ENCODE measurements around the gene ESPN.
"Not testable (repeated sequence)": the region's sequence is repeated elsewhere in the genome, so short reads cannot be mapped to it uniquely, and the experiment has no call there.

The ESPN gene

GRCh38 chr1:6423321-6423999, 1.1 kb upstream of the ESPN start:
- DNase-seq (ENCODE audit: insufficient read length) = peak; percentile 82
- TF ChIP-seq POLR2AphosphoS5 (IDR thresholded peaks at IDR 0.05; ENCODE audit: low read depth, low read length) (no peak), POLR2A (IDR thresholded peaks at IDR 0.05; ENCODE audit: low read depth, low read length) (no peak), TAF1 (IDR thresholded peaks at IDR 0.05; ENCODE audit: borderline replicate concordance, low read depth, low read length) (no peak)
- peak; percentile 56 for FAIRE-seq

GRCh38 chr1:6424000-6424565, 493 bp upstream of the ESPN start:
- no peak for FAIRE-seq
- no peak for DNase-seq (ENCODE audit: insufficient read length)
- TF ChIP-seq TAF1 (IDR thresholded peaks at IDR 0.05; ENCODE audit: borderline replicate concordance, low read depth, low read length) (no peak), POLR2A (IDR thresholded peaks at IDR 0.05; ENCODE audit: low read depth, low read length) (no peak)

DNA sequence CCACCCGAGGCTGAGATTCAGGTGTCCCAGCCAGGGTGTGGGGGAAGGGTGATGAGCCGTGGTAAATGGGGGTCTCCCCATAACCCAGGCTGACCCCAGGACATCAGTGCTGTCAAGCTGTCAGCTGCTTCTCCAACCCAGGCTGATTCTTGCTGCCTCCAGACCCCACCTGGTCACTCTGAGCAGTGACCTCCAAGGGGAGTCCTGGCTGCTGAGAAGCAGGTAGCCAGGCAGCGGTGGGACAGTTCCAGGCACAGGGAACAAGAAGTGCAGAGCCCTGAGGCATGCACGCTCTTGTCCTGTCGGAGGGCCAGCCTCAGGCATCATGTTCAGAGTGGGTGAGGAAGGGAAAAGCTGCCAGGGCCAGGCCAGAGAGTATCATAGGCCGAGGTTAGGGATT, 1.1 kb downstream of the ESPN start:
- no peak for TF ChIP-seq POLR2AphosphoS5 (IDR thresholded peaks at IDR 0.05; ENCODE audit: low read depth, low read length)
- FAIRE-seq = no peak
- DNase-seq (ENCODE audit: insufficient read length) = no peak

GRCh38 chr1:6426277-6426971, 1.8 kb downstream of the ESPN start:
- TF ChIP-seq POLR2AphosphoS5 (IDR thresholded peaks at IDR 0.05; ENCODE audit: low read depth, low read length) = no peak
- TF ChIP-seq POLR2A (IDR thresholded peaks at IDR 0.05; ENCODE audit: low read depth, low read length) = no peak
- TF ChIP-seq TAF1 (IDR thresholded peaks at IDR 0.05; ENCODE audit: borderline replicate concordance, low read depth, low read length) = no peak
- DNase-seq (ENCODE audit: insufficient read length) (no peak), FAIRE-seq (no peak)

GRCh38 chr1:6426972-6427350, 2.4 kb downstream of the ESPN start:
- no peak for FAIRE-seq
- TF ChIP-seq TAF1 (IDR thresholded peaks at IDR 0.05; ENCODE audit: borderline replicate concordance, low read depth, low read length) (no peak), POLR2A (IDR thresholded peaks at IDR 0.05; ENCODE audit: low read depth, low read length) (no peak), POLR2AphosphoS5 (IDR thresholded peaks at IDR 0.05; ENCODE audit: low read depth, low read length) (no peak)
- no peak for DNase-seq (ENCODE audit: insufficient read length)

- TF ChIP-seq POLR2A (IDR thresholded peaks at IDR 0.05; ENCODE audit: low read depth, low read length) (no peak), POLR2AphosphoS5 (IDR thresholded peaks at IDR 0.05; ENCODE audit: low read depth, low read length) (no peak), TAF1 (IDR thresholded peaks at IDR 0.05; ENCODE audit: borderline replicate concordance, low read depth, low read length) (no peak)
- DNase-seq (ENCODE audit: insufficient read length) (no peak), FAIRE-seq (peak; percentile 77)
These were observed 3.1 kb downstream of the ESPN start for GRCh38 chr1:6427441-6428390.

DNA sequence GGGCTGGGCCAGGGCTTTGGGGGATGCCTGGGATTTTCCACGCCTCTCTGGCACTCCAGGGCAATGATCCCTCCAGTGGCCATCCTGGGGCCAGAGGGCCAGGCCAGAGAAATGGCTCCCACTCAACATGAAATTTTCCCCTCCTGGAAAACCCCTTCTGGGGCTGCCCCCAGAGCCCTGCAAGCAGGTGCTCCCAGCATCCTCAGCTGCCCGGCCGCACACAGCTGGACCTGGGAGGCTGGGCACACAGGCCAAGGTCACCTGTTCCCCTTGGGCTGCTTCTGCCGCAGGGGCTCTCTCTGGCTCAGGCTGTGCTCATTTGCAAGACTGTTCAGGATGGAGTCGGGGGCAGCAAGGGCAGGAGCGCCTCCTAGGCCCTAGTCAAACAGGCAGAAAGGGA, 3.9 kb downstream of the ESPN start:
- not testable (repeated sequence) for DNase-seq (ENCODE audit: insufficient read length)
- peak; percentile 94 for FAIRE-seq

DNA sequence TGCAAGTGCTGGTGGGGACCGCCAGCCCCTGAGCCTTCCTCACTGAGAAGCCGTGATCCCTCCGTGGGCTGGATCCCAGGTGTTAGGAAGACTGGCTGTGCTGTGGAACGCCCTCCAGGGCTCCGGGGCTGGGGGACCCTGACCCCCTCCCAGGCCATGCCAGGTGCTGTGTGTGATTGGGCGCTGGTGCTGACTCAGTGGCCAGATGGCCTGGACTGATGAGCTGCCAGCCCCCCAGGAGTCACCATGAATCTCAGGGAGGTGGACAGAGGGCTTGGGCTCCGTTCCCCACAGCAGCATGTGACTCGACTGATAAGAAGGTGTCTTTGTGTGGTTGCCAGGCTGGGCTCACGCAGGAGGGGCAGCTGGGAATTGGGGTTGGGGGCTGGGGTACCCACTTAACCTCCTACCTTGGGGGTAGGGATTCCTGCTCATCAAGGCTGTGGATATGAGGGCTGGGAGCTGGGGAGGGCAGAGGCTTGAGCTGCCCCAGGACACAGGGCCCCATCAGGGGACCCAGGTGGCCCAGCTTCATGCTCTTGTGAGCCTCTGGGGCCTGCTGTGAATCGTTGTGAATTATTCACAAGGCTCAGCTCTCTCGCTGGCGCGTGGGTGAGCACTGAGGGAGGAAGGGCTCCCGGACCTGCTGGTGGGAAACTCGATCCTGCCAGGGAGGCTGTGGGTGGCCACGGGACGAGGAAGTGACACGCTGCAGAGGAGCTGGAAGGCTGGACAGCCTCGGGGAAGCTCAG, 5.3 kb downstream of the ESPN start:
- FAIRE-seq = peak; percentile 83
- DNase-seq (ENCODE audit: insufficient read length) = not testable (repeated sequence)

DNA sequence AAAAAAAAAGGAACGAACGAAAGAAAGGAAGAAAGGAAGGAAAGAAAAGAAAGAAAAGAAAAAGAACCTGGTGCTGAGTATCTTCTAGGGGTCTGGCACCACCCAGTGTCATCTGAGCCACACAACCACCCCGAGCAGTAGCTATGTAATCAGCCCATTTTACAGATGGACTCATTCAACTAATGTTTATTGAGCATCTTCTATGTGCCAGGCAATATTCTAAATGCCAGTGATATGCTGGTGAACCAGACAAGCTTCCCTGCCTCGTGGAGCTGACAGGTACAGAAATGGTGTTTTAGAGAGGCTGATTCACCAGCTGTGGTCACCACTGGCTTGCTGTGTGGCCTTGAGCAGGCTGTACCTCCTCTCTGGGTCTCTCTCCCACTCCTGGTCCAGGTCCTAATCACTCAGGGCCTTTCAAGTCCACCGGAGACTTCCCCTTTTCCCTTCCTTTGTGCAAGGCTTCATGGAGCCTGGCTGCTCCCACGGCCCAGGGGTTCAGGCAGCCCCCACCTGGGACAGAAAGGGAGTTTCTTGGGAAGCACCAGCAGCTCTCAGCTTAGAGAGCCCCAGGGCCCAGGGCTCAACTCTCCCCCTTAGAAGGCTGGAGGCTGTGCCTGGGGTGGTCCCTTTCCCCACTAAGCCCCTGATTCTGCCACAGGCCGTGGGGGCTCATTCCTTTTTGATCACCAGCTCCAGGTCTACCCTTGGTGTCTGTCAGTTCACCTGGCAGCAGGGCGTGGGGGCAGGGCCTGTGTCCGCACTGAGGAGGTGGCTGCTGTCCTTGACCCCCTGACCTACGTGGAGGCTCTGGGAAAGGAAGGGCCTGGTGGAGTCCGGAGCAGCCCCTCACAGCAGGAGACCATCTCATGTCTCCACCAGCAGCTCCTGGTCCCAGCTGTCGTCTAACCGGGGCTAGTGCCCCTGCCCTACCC, 7.3 kb downstream of the ESPN start:
- not testable (repeated sequence) for DNase-seq (ENCODE audit: insufficient read length)
- FAIRE-seq = peak; percentile 63

DNA sequence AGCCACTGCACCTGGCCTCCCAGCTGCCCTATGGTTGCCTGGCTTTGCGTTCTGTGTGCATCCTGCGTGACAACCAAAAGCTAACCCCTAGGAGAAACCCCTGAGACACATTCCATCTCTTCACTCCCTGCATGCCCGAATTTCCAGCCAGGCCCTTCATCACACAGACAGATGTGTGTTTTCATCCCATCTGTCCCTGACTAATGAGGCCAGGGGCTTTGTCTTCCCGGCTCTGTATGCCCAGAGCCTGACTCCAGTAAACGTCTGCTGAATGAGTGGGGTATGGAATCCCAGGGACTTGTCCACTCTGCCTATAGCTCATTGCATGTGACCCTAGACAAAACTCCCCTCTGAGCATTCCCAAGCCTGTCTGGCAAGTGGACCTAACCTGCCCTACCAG, 9.6 kb downstream of the ESPN start:
- no peak for TF ChIP-seq POLR2AphosphoS5 (IDR thresholded peaks at IDR 0.05; ENCODE audit: low read depth, low read length)
- no peak for TF ChIP-seq POLR2A (IDR thresholded peaks at IDR 0.05; ENCODE audit: low read depth, low read length)
- TF ChIP-seq TAF1 (IDR thresholded peaks at IDR 0.05; ENCODE audit: borderline replicate concordance, low read depth, low read length) = no peak
- FAIRE-seq (no peak), DNase-seq (ENCODE audit: insufficient read length) (no peak)

- DNase-seq (ENCODE audit: insufficient read length) = no peak
- TF ChIP-seq TAF1 (IDR thresholded peaks at IDR 0.05; ENCODE audit: borderline replicate concordance, low read depth, low read length) (no peak), POLR2AphosphoS5 (IDR thresholded peaks at IDR 0.05; ENCODE audit: low read depth, low read length) (no peak), POLR2A (IDR thresholded peaks at IDR 0.05; ENCODE audit: low read depth, low read length) (no peak)
- FAIRE-seq = no peak
These were observed 10.6 kb downstream of the ESPN start for GRCh38 chr1:6435129-6435528.

Measured in GM12892 (cell line).